ENCODE data around the gene SLC38A7. TPM values are rescaled to one million over a fixed set of nuclear protein-coding genes. Genes with fewer than 3 reads are reported as not detected.

SLC38A7 gene
- total RNA-seq, 1 experiment from 2014 or later, result 26.6 TPM

DNA sequence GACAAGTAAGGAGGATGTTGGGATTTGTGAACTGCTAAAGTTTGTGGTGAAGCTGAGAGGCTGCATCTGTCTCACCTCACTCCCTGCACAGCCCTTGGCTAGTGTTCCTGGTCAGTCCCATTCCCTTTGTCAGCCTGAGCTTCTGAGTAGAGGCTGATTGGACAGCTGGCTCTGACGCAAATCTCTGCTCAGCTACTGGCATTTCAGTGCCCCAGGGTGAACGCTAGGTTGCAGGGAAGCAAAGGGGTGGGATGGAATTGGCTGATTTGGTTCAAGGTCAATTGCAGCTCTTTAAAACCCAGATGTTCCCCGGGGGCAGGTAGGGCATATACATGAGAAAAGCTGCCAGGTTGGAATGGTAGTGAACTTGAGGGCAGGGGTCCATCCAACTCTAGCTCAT is 31.8 kb downstream of the SLC38A7 start:
- Histone ChIP-seq H3K14ac (ENCODE audit: insufficient read depth, low read length) (no peak overlapping the region), H3T11ph (ENCODE audit: low read length) (no peak overlapping the region), H4K20me1 (ENCODE audit: control insufficient read depth, insufficient read depth, insufficient read length) (no peaks in the 10 kb centered on the region), H3K18ac (ENCODE audit: insufficient read length, low read depth, low read length) (peak overlapping the region; percentile 47), H3K79me2 (ENCODE audit: insufficient read depth, low read length) (no peaks in the 10 kb centered on the region), H2BK5ac (ENCODE audit: insufficient read length, low read length) (no peak overlapping the region), H3K27ac (ENCODE audit: insufficient read length, low read depth, low read length) (no peak overlapping the region), H2BK20ac (ENCODE audit: low read depth, low read length, poor library complexity, severe bottlenecking) (no peak overlapping the region), H3K4me1 (ENCODE audit: insufficient read depth, low read length) (no peaks in the 10 kb centered on the region), H3K23me2 (ENCODE audit: insufficient read length, low read depth, low read length, poor library complexity, severe bottlenecking) (no peaks in the 10 kb centered on the region), H4K5ac (ENCODE audit: insufficient read length, low read depth, low read length) (no peak overlapping the region), H4K8ac (replicated peaks; ENCODE audit: insufficient read length, low read depth, low read length) (no peak overlapping the region), H2BK12ac (ENCODE audit: insufficient read length, low read depth, low read length) (no peak overlapping the region), H3K56ac (ENCODE audit: insufficient read length, low read depth, low read length) (no peak overlapping the region), H3K4me2 (ENCODE audit: insufficient read depth, insufficient read length, low read length) (no peak overlapping the region), H2AFZ (ENCODE audit: low read length) (peak overlapping the region; percentile 79), H4K91ac (ENCODE audit: insufficient read length, low read depth, low read length) (no peak overlapping the region), H3K79me1 (ENCODE audit: insufficient read depth, low read depth, low read length, poor library complexity, severe bottlenecking) (no peaks in the 10 kb centered on the region), H3K4ac (ENCODE audit: low read depth, low read length) (no peak overlapping the region), H2BK120ac (ENCODE audit: low read depth, low read length, poor library complexity, severe bottlenecking) (no peak overlapping the region), H2BK15ac (ENCODE audit: low read depth, low read length) (no peak overlapping the region), H3K9me3 (ENCODE audit: control insufficient read depth, low read depth, low read length) (no peaks in the 10 kb centered on the region), H3K27me3 (ENCODE audit: insufficient read depth, low read length) (no peaks in the 10 kb centered on the region; the same call in 1 of the 2 replicates), H3K9ac (ENCODE audit: extremely low read depth, insufficient read length, low read length) (no peak overlapping the region), H3K23ac (ENCODE audit: insufficient read length, low read depth, low read length) (no peak overlapping the region), H2AK5ac (ENCODE audit: insufficient read length, low read length) (no peak overlapping the region)
- Mint-ChIP-seq H3K36me3 (ENCODE audit: insufficient read depth in 1 of 3, low read depth in 3 of 3) (no peaks in the 10 kb centered on the region), H3K4me3 (peak overlapping the region in 1 of 2 experiments; percentile 48; a peak in 1 of 5 replicates), H3K4me1 (peaks cover 12 to 26% of the 10 kb centered on the region in 2 experiments; a peak in 3 of 4 replicates), H3K27ac (peak overlapping the region; percentile 34 to 68 (median 61); a peak in 2 of 7 replicates), H3K9me3 (no peaks in the 10 kb centered on the region), H3K27me3 (ENCODE audit: low read depth) (peaks cover 14% of the 10 kb centered on the region)
- peak; percentile 97 for DNase-seq
- no CpG with 5 or more reads among the region's 3 CpGs for WGBS (ENCODE audit: extremely low coverage, insufficient read length, low lambda C conversion rate)
- TF ChIP-seq, protein P1, sequence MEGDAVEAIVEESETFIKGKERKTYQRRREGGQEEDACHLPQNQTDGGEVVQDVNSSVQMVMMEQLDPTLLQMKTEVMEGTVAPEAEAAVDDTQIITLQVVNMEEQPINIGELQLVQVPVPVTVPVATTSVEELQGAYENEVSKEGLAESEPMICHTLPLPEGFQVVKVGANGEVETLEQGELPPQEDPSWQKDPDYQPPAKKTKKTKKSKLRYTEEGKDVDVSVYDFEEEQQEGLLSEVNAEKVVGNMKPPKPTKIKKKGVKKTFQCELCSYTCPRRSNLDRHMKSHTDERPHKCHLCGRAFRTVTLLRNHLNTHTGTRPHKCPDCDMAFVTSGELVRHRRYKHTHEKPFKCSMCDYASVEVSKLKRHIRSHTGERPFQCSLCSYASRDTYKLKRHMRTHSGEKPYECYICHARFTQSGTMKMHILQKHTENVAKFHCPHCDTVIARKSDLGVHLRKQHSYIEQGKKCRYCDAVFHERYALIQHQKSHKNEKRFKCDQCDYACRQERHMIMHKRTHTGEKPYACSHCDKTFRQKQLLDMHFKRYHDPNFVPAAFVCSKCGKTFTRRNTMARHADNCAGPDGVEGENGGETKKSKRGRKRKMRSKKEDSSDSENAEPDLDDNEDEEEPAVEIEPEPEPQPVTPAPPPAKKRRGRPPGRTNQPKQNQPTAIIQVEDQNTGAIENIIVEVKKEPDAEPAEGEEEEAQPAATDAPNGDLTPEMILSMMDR (conservative IDR thresholded peaks at IDR 0.05), result peak; percentile 33; the same call in 2 of the 3 replicates
